Calu3 (cell line): Measurements from ENCODE around the gene HAUS3. TPM values are rescaled to one million over a fixed set of nuclear protein-coding genes. Genes with fewer than 3 reads are reported as not detected.

ENCODE experiments used
- BruUV-seq: library from RNA; stranded (reverse); fragments of 400-500 nt; replicated peaks from 2 replicates; lab custom pipeline; 2021; lab: Mats Ljungman, UMichigan
- CTCF ChIA-PET: fragments of 300-600 bp; sonication (Branson Sonifier 250); formaldehyde crosslinking; loops from one replicate; lab custom pipeline; 2022; ENCODE audit warnings: antibody characterized with exemption; lab: Charles Lee
- DNase-seq: peaks from one replicate; pipeline ENCODE4 v3.0.0; 2022
- H3K27ac Mint-ChIP-seq: one replicate; pipeline ENCODE4 v1.8.0; 2022; ENCODE audit warnings: mixed read lengths; ENCODE audit not compliant: unreplicated experiment
- H3K27me3 Mint-ChIP-seq: one replicate; pipeline ENCODE4 v1.8.0; 2022; ENCODE audit warnings: mixed read lengths; ENCODE audit not compliant: unreplicated experiment
- H3K36me3 Mint-ChIP-seq: one replicate; pipeline ENCODE4 v1.8.0; 2022; ENCODE audit warnings: mild to moderate bottlenecking, moderate library complexity, mixed read lengths; ENCODE audit not compliant: insufficient read depth, unreplicated experiment
- H3K4me1 Mint-ChIP-seq: one replicate; pipeline ENCODE4 v1.8.0; 2022; ENCODE audit warnings: mild to moderate bottlenecking, low read depth, mixed read lengths; ENCODE audit not compliant: unreplicated experiment
- H3K4me3 Mint-ChIP-seq: one replicate; pipeline ENCODE4 v1.8.0; 2022; ENCODE audit warnings: mild to moderate bottlenecking, low read depth, moderate library complexity, mixed read lengths; ENCODE audit not compliant: unreplicated experiment
- H3K9me3 Mint-ChIP-seq: one replicate; pipeline ENCODE4 v1.8.0; 2022; ENCODE audit warnings: low read depth, mixed read lengths; ENCODE audit not compliant: unreplicated experiment
- intact Hi-C: fragments of 100-400 bp; cut with micrococcal nuclease; formaldehyde crosslinking; loops from one replicate; pipeline ENCODE4 v1.10.0; 2022; ENCODE audit not compliant: unreplicated experiment
- total RNA-seq: library from RNA; stranded (reverse); gene quantifications from 2 replicates; pipeline ENCODE4 v1.2.3, GENCODE V29; 2022
- TF ChIP-seq, protein P1 (sequence below): fragments of 200-600 bp; IDR thresholded peaks from one replicate; pipeline ENCODE4 v1.8.0; 2022; ENCODE audit warnings: antibody characterized with exemption; ENCODE audit not compliant: unreplicated experiment

Gene HAUS3
- total RNA-seq, 1 experiment from 2014 or later = 13.4 TPM

DNA sequence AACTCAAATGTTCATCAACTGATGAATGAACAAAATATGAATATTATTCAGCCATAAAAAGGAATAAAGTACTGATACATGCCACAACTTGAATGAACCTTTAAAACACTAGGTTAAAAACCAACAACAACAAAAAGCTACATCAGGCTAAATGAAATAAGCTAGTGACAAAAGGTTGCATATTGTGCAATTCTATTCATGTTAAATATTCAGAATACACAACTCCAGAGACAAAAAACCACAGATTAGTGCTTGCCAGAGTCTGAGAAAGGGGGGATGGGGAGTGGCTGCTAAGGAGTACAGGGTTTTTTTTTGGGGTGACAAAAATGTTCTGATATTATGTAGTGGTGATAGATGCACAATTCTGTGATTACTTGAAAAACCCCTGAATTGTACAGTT, 58.5 kb downstream of the HAUS3 start:
- H3K27ac Mint-ChIP-seq = no peak overlapping the region
- H3K4me1 Mint-ChIP-seq = no peaks in the 10 kb centered on the region
- H3K27me3 Mint-ChIP-seq = no peaks in the 10 kb centered on the region
- no TSS peak for BruUV-seq
- no peak for DNase-seq
- no peak overlapping the region for H3K4me3 Mint-ChIP-seq
- CTCF ChIA-PET = interaction anchor here (0.7 kb wide), 1 partner anchor 302 kb away, joined by 5 read pairs; no protein-coding TSS in a partner anchor
- no peaks in the 10 kb centered on the region for H3K36me3 Mint-ChIP-seq
- H3K9me3 Mint-ChIP-seq = no peaks in the 10 kb centered on the region
- intact Hi-C loops = loop anchor here (10.0 kb wide), 2 partner anchors 169 to 239 kb away; no protein-coding TSS in a partner anchor
- TF ChIP-seq, protein P1, sequence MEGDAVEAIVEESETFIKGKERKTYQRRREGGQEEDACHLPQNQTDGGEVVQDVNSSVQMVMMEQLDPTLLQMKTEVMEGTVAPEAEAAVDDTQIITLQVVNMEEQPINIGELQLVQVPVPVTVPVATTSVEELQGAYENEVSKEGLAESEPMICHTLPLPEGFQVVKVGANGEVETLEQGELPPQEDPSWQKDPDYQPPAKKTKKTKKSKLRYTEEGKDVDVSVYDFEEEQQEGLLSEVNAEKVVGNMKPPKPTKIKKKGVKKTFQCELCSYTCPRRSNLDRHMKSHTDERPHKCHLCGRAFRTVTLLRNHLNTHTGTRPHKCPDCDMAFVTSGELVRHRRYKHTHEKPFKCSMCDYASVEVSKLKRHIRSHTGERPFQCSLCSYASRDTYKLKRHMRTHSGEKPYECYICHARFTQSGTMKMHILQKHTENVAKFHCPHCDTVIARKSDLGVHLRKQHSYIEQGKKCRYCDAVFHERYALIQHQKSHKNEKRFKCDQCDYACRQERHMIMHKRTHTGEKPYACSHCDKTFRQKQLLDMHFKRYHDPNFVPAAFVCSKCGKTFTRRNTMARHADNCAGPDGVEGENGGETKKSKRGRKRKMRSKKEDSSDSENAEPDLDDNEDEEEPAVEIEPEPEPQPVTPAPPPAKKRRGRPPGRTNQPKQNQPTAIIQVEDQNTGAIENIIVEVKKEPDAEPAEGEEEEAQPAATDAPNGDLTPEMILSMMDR = no peak

DNA sequence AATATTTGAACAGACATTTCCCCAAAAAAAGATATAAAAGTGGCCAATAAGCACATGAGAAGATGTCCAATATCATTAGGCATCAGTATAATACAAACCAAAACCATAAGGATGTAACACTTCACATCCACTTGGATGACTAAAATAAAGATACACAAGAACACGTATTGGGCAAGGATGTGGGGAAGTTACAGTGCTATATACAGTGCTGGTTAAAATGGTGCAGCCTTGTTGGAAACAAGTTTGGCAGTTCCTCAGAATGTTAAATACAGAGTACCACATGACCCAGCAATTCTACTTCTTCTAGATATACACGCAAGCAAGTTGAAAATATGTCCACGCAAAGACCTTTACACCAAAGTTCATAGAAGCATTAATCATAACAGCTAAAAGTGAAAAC, 58.9 kb downstream of the HAUS3 start:
- no peaks in the 10 kb centered on the region for H3K4me1 Mint-ChIP-seq
- H3K9me3 Mint-ChIP-seq = no peaks in the 10 kb centered on the region
- DNase-seq = no peak
- no peaks in the 10 kb centered on the region for H3K27me3 Mint-ChIP-seq
- H3K4me3 Mint-ChIP-seq = no peak overlapping the region
- TF ChIP-seq, protein P1 = no peak
- intact Hi-C loops = loop anchor here (10.0 kb wide), 2 partner anchors 168 to 238 kb away; no protein-coding TSS in a partner anchor
- no TSS peak for BruUV-seq
- no peak overlapping the region for H3K27ac Mint-ChIP-seq
- CTCF ChIA-PET = no interaction called here
- H3K36me3 Mint-ChIP-seq = no peaks in the 10 kb centered on the region

DNA sequence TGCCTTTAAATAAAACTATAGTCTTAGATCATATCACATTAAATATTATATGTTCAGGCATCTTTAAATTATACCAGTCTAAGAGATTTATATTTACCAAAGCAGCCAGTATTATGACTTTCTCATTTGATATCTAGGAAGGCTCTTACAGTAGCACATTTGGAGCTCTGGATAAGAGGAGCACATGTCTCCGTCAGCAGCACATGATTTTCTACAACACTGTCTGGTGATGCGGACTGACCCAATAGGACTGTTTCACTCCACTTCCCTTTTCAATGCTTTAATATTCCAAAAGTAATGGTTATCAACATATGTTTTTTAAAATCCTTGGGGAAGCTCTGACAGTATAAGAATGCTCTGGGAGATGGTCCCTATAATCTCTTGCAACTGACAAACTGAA, 61.5 kb downstream of the HAUS3 start:
- TF ChIP-seq, protein P1 = no peak
- Mint-ChIP-seq H3K4me3 (no peak overlapping the region), H3K9me3 (no peaks in the 10 kb centered on the region), H3K36me3 (no peaks in the 10 kb centered on the region), H3K27ac (no peak overlapping the region), H3K4me1 (no peaks in the 10 kb centered on the region), H3K27me3 (no peaks in the 10 kb centered on the region)
- DNase-seq = no peak
- no TSS peak for BruUV-seq
- CTCF ChIA-PET = no interaction called here
- intact Hi-C loops = loop anchor here (10.0 kb wide), 2 partner anchors 166 to 236 kb away; no protein-coding TSS in a partner anchor

DNA sequence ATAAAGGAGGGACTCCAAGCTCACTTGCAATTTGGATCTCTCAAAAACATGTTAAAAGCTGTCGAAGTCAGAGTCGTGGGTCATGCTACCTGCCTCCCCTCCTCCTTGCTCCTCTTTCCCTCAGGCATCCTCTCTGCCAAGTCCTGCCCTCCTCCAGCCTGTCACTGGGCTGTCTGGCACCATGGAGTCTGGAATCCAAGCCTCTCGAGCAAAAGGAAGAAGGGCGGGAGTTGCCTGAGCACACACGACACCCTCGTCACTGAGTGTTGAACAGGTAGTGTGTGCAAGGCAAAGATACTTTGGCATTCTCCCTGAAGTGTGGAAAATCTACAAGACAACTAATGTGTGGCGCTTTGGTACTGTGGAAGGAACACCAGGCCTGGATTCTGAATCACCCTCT, 62.2 kb downstream of the HAUS3 start:
- no peaks in the 10 kb centered on the region for H3K27me3 Mint-ChIP-seq
- no peak overlapping the region for H3K27ac Mint-ChIP-seq
- H3K36me3 Mint-ChIP-seq = no peaks in the 10 kb centered on the region
- DNase-seq = no peak
- no peak overlapping the region for H3K4me3 Mint-ChIP-seq
- BruUV-seq = no TSS peak
- no peaks in the 10 kb centered on the region for H3K9me3 Mint-ChIP-seq
- intact Hi-C loops = loop anchor here (10.0 kb wide), 2 partner anchors 165 to 235 kb away; no protein-coding TSS in a partner anchor
- TF ChIP-seq, protein P1 = no peak
- CTCF ChIA-PET = no interaction called here
- no peaks in the 10 kb centered on the region for H3K4me1 Mint-ChIP-seq
